ENCODE data around the gene FAM83G.
"Not testable (repeated sequence)": the region's sequence is repeated elsewhere in the genome, so short reads cannot be mapped to it uniquely, and the experiment has no call there.

The FAM83G gene

GRCh38 chr17:18928628-18929125 is 75.9 kb downstream of the FAM83G start:
- Histone ChIP-seq H3K27me3 (ENCODE audit: control insufficient read depth, low read length) (no peaks in the 10 kb centered on the region), H3K36me3 (ENCODE audit: control insufficient read depth, low read length) (peaks cover 75% of the 10 kb centered on the region), H3K9me2 (replicated peaks; ENCODE audit: control insufficient read depth, low read length) (no peaks in the 10 kb centered on the region), H3K4me3 (ENCODE audit: low read length) (no peak overlapping the region), H3K79me2 (ENCODE audit: control insufficient read depth, low read length) (peaks cover 35% of the 10 kb centered on the region), H3K4me1 (ENCODE audit: control insufficient read depth, low read length) (peaks cover 58% of the 10 kb centered on the region), H3K27ac (ENCODE audit: low read depth, low read length) (no peak overlapping the region), H4K20me1 (ENCODE audit: control insufficient read depth, insufficient read depth, low read depth, low read length) (no peaks in the 10 kb centered on the region), H3K9me3 (ENCODE audit: control insufficient read depth, insufficient read depth, low read length) (no peaks in the 10 kb centered on the region), H3F3A (ENCODE audit: control insufficient read depth, insufficient read depth) (peaks cover 24% of the 10 kb centered on the region), H3K4me2 (ENCODE audit: low read length) (no peak overlapping the region)
- TF ChIP-seq EZH2phosphoT487 (IDR thresholded peaks at IDR 0.05; ENCODE audit: borderline replicate concordance, low read length) (no peak), CTCF (IDR thresholded peaks at IDR 0.05; ENCODE audit: low read depth, low read length, poor library complexity, severe bottlenecking) (peak; percentile 47)

- H4K20me1 ChIP-seq (ENCODE audit: control insufficient read depth, insufficient read depth, low read depth, low read length) = no peaks in the 10 kb centered on the region
- no peak for TF ChIP-seq EZH2phosphoT487 (IDR thresholded peaks at IDR 0.05; ENCODE audit: borderline replicate concordance, low read length)
- TF ChIP-seq CTCF (IDR thresholded peaks at IDR 0.05; ENCODE audit: low read depth, low read length, poor library complexity, severe bottlenecking) = no peak
- H3K27ac ChIP-seq (ENCODE audit: low read depth, low read length) = peak overlapping the region; percentile 58
- H3K4me3 ChIP-seq (ENCODE audit: low read length) = peak overlapping the region; percentile 31
- no peaks in the 10 kb centered on the region for H3K27me3 ChIP-seq (ENCODE audit: control insufficient read depth, low read length)
- peaks cover 63% of the 10 kb centered on the region for H3K79me2 ChIP-seq (ENCODE audit: control insufficient read depth, low read length)
- H3K9me2 ChIP-seq (replicated peaks; ENCODE audit: control insufficient read depth, low read length) = no peaks in the 10 kb centered on the region
- peaks cover 77% of the 10 kb centered on the region for H3K36me3 ChIP-seq (ENCODE audit: control insufficient read depth, low read length)
- no peaks in the 10 kb centered on the region for H3K9me3 ChIP-seq (ENCODE audit: control insufficient read depth, insufficient read depth, low read length)
- peaks cover 79% of the 10 kb centered on the region for H3K4me1 ChIP-seq (ENCODE audit: control insufficient read depth, low read length)
- peak overlapping the region; percentile 47 for H3K4me2 ChIP-seq (ENCODE audit: low read length)
- H3F3A ChIP-seq (ENCODE audit: control insufficient read depth, insufficient read depth) = peaks cover 38% of the 10 kb centered on the region
Measured at GRCh38 chr17:18925187-18925586, 79.4 kb downstream of the FAM83G start.

GRCh38 chr17:18922596-18922995 is 82.0 kb downstream of the FAM83G start:
- peaks cover 87% of the 10 kb centered on the region for H3K79me2 ChIP-seq (ENCODE audit: control insufficient read depth, low read length)
- H3K9me3 ChIP-seq (ENCODE audit: control insufficient read depth, insufficient read depth, low read length) = not testable (repeated sequence)

GRCh38 chr17:18921912-18922451 is 82.6 kb downstream of the FAM83G start:
- no peaks in the 10 kb centered on the region for H3K9me2 ChIP-seq (replicated peaks; ENCODE audit: control insufficient read depth, low read length)
- H3K36me3 ChIP-seq (ENCODE audit: control insufficient read depth, low read length) = peaks cover 70% of the 10 kb centered on the region
- no peaks in the 10 kb centered on the region for H4K20me1 ChIP-seq (ENCODE audit: control insufficient read depth, insufficient read depth, low read depth, low read length)
- H3F3A ChIP-seq (ENCODE audit: control insufficient read depth, insufficient read depth) = peaks cover 34% of the 10 kb centered on the region
- peaks cover 82% of the 10 kb centered on the region for H3K79me2 ChIP-seq (ENCODE audit: control insufficient read depth, low read length)
- H3K9me3 ChIP-seq (ENCODE audit: control insufficient read depth, insufficient read depth, low read length) = no peaks in the 10 kb centered on the region
- TF ChIP-seq EZH2phosphoT487 (IDR thresholded peaks at IDR 0.05; ENCODE audit: borderline replicate concordance, low read length) (no peak), CTCF (IDR thresholded peaks at IDR 0.05; ENCODE audit: low read depth, low read length, poor library complexity, severe bottlenecking) (no peak)
- peak overlapping the region; percentile 79 for H3K27ac ChIP-seq (ENCODE audit: low read depth, low read length)
- peak overlapping the region; percentile 46 for H3K4me3 ChIP-seq (ENCODE audit: low read length)
- peaks cover 97% of the 10 kb centered on the region for H3K4me1 ChIP-seq (ENCODE audit: control insufficient read depth, low read length)
- H3K4me2 ChIP-seq (ENCODE audit: low read length) = peak overlapping the region; percentile 84
- H3K27me3 ChIP-seq (ENCODE audit: control insufficient read depth, low read length) = no peaks in the 10 kb centered on the region

More at GRCh38 chr17:18922596-18922995, 82.0 kb downstream of the FAM83G start:
- H3K36me3 ChIP-seq (ENCODE audit: control insufficient read depth, low read length) = peaks cover 73% of the 10 kb centered on the region
- H3K9me2 ChIP-seq (replicated peaks; ENCODE audit: control insufficient read depth, low read length); H3K27me3 ChIP-seq (ENCODE audit: control insufficient read depth, low read length); H4K20me1 ChIP-seq (ENCODE audit: control insufficient read depth, insufficient read depth, low read depth, low read length): not testable (repeated sequence)
- H3K4me1 ChIP-seq (ENCODE audit: control insufficient read depth, low read length) = peaks cover 98% of the 10 kb centered on the region
- H3F3A ChIP-seq (ENCODE audit: control insufficient read depth, insufficient read depth) = peaks cover 34% of the 10 kb centered on the region
- peak overlapping the region; percentile 84 for H3K4me2 ChIP-seq (ENCODE audit: low read length)
- 0 out of 2 replicates have a peak overlapping the region, but pooled peaks have one; percentile 46 for H3K4me3 ChIP-seq (ENCODE audit: low read length)
- H3K27ac ChIP-seq (ENCODE audit: low read depth, low read length) = peak overlapping the region; percentile 79

Data from DOHH2 (cell line).